Vagina (tissue), 2 donors: ENCODE results near the gene NHSL2. TPM values are rescaled to one million over a fixed set of nuclear protein-coding genes. Genes with fewer than 3 reads are reported as not detected.

ENCODE experiments used
- DNase-seq, 2 donors: peaks; one replicate each; pipeline ENCODE4 v3.0.0-alpha.2; 2017; ENCODE audit errors: extremely low spot score in 2 of 2
- H3K27ac ChIP-seq: fragments of 200-600 bp; sonication (generic); one replicate; pipeline ENCODE4 v1.5.1; 2019
- H3K27me3 ChIP-seq: fragments of 200-600 bp; sonication (generic); one replicate; pipeline ENCODE4 v1.5.1; 2019
- H3K36me3 ChIP-seq, 2 donors: fragments of 200-600 bp; sonication (generic); one replicate each; pipeline ENCODE4 v1.5.1; 2017 to 2019
- H3K4me1 ChIP-seq: fragments of 200-600 bp; sonication (generic); one replicate; pipeline ENCODE4 v1.5.1; 2019
- H3K4me3 ChIP-seq, 2 donors: fragments of 200-600 bp; sonication (generic); 1 replicate in 1 of 2; 2 replicates in 1 of 2; pipeline ENCODE4 v1.5.1; 2016 to 2019
- H3K9me3 ChIP-seq: fragments of 200-600 bp; sonication (generic); one replicate; pipeline ENCODE4 v1.5.1; 2019
- POLR2A ChIP-seq, 2 donors: fragments of 450-650 bp; IDR thresholded peaks; one replicate each; pipeline ENCODE4 v1.6.1; 2017; ENCODE audit warnings: antibody characterized with exemption in 2 of 2, mild to moderate bottlenecking in 2 of 2, moderate library complexity in 2 of 2
- POLR2AphosphoS5 ChIP-seq, 2 donors: sonication (generic); formaldehyde crosslinking; IDR thresholded peaks; one replicate each; pipeline ENCODE4 v1.9.0; 2017; ENCODE audit warnings: antibody characterized with exemption in 2 of 2, mild to moderate bottlenecking in 2 of 2, low read depth in 1 of 2; ENCODE audit not compliant: insufficient read depth in 1 of 2
- intact Hi-C: fragments of 100-400 bp; cut with DNase I; formaldehyde crosslinking; loops from one replicate; pipeline ENCODE4 v1.15.1; 2023
- total RNA-seq: library from RNA; depleted of rRNA; stranded (reverse); fragments of >200 nt; gene quantifications from one replicate; pipeline ENCODE4 v1.2.3, GENCODE V29; 2016
- TF ChIP-seq, protein P1 (sequence below), 3 experiments: fragments of 450-650 bp in 2 of 3; fragments of 200-600 bp in 1 of 3; sonication (generic) in 1 of 3; IDR thresholded peaks; one replicate each; pipeline ENCODE4 v1.5.1; 2017 to 2019; ENCODE audit warnings: antibody characterized with exemption in 3 of 3, mild to moderate bottlenecking in 2 of 3, moderate library complexity in 2 of 3

Gene NHSL2
- total RNA-seq, 1 donor from 2014 or later: 12.3 TPM

DNA sequence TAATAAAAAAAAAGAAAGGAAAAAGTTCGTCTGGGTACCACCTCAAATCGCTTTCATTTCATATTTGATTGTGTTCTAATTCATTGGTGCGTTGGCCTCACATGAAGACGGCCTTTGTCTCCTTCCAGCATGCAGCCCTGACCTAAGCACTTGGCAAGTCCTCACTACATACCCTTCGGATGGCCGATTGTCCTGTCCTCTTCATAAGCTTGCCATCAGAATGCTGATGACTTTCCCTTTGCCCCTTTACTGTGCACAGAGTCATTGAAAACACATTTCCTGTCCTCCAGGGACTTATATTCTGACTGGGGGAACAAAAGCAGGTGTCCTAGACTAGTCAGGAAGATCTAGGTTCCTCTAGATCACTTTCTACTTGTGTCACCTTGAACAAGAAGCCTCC lies 178.1 kb downstream of the NHSL2 start:
- intact Hi-C loops: no loop called here
- Histone ChIP-seq H3K4me1 (no peaks in the 10 kb centered on the region), H3K27me3 (no peaks in the 10 kb centered on the region), H3K36me3 (no peaks in the 10 kb centered on the region), H3K27ac (no peak overlapping the region), H3K4me3 (no peak overlapping the region), H3K9me3 (no peaks in the 10 kb centered on the region)
- TF ChIP-seq, protein P1, sequence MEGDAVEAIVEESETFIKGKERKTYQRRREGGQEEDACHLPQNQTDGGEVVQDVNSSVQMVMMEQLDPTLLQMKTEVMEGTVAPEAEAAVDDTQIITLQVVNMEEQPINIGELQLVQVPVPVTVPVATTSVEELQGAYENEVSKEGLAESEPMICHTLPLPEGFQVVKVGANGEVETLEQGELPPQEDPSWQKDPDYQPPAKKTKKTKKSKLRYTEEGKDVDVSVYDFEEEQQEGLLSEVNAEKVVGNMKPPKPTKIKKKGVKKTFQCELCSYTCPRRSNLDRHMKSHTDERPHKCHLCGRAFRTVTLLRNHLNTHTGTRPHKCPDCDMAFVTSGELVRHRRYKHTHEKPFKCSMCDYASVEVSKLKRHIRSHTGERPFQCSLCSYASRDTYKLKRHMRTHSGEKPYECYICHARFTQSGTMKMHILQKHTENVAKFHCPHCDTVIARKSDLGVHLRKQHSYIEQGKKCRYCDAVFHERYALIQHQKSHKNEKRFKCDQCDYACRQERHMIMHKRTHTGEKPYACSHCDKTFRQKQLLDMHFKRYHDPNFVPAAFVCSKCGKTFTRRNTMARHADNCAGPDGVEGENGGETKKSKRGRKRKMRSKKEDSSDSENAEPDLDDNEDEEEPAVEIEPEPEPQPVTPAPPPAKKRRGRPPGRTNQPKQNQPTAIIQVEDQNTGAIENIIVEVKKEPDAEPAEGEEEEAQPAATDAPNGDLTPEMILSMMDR (IDR thresholded peaks at IDR 0.05): no peak
- TF ChIP-seq POLR2A (IDR thresholded peaks at IDR 0.05): no peak
- no peak for TF ChIP-seq POLR2AphosphoS5 (IDR thresholded peaks at IDR 0.05; ENCODE audit: insufficient read depth in 1 of 2, low read depth in 1 of 2)
- no peak for DNase-seq

DNA sequence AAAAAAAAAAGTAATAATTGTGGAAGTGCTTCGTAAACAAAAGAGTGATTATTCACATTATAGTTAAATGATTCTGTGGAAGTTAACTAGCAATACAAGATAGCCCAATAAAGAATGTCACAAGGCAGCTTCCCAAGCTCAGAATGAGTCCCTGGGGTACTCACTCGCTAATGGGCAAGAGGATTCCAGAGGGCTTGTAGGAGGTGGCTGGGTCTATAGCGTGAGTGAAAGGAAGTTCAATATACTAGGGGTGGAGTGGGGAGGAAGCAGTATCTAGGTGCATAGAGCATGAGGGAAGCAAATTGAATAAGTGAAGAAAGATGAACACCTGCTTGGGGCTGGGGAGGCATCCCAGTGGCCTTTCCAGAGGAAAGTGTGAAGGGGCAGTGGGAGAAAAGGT lies 178.6 kb downstream of the NHSL2 start:
- H3K4me3 ChIP-seq: no peak overlapping the region
- H3K36me3 ChIP-seq: no peaks in the 10 kb centered on the region
- no peaks in the 10 kb centered on the region for H3K9me3 ChIP-seq
- no peaks in the 10 kb centered on the region for H3K27me3 ChIP-seq
- no peaks in the 10 kb centered on the region for H3K4me1 ChIP-seq
- intact Hi-C loops: no loop called here
- no peak overlapping the region for H3K27ac ChIP-seq
- TF ChIP-seq POLR2A (IDR thresholded peaks at IDR 0.05) (no peak), POLR2AphosphoS5 (IDR thresholded peaks at IDR 0.05; ENCODE audit: insufficient read depth in 1 of 2, low read depth in 1 of 2) (no peak)
- TF ChIP-seq, protein P1 (IDR thresholded peaks at IDR 0.05): no peak
- DNase-seq: no peak

DNA sequence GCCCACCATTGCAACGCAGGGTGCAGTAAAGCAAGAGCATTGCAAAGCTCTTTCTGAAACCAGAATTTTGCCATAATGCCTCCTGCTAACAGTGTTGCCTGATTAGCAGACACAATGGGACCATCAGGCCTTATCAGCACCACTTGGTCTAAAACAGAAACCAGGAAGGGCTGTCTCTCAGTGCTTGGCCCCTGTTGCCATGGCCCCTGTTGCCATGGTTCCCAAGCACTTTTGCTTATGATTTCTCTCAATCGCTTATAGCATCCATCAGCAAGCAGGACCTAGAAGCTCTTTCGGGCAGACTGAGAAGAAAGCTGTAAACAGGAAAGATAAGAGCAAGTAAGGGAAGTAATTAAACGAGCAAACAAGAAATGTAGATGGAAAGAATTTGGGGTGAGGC lies 184.2 kb downstream of the NHSL2 start:
- intact Hi-C loops: no loop called here
- Histone ChIP-seq H3K4me1 (no peaks in the 10 kb centered on the region), H3K27me3 (no peaks in the 10 kb centered on the region), H3K4me3 (no peak overlapping the region), H3K36me3 (no peaks in the 10 kb centered on the region), H3K27ac (no peak overlapping the region), H3K9me3 (no peaks in the 10 kb centered on the region)
- no peak for TF ChIP-seq POLR2A (IDR thresholded peaks at IDR 0.05)
- no peak for TF ChIP-seq POLR2AphosphoS5 (IDR thresholded peaks at IDR 0.05; ENCODE audit: insufficient read depth in 1 of 2, low read depth in 1 of 2)
- TF ChIP-seq, protein P1 (IDR thresholded peaks at IDR 0.05): no peak
- no peak for DNase-seq

DNA sequence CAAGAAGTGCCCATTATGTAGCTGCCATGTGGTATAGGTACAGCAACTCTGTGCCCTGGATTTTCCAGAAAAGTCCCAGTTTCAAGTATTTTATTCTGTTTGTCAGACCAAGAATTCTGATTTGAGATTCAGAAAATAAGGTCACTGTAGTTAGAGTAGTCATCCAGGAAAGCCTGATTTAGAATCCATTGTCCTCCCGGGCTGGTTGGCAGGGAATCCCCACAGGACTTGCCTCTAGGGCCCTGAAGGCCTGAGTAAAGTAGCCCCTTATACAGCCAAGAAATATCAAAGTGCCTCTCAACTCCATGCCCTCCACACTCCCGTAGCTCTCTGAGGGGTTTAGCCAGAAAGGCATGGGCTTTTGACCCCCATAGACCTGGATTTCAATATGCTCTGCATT lies 184.7 kb downstream of the NHSL2 start:
- no peaks in the 10 kb centered on the region for H3K4me1 ChIP-seq
- H3K9me3 ChIP-seq: no peaks in the 10 kb centered on the region
- no peak overlapping the region for H3K27ac ChIP-seq
- DNase-seq: no peak
- intact Hi-C loops: no loop called here
- no peak overlapping the region for H3K4me3 ChIP-seq
- no peaks in the 10 kb centered on the region for H3K36me3 ChIP-seq
- H3K27me3 ChIP-seq: no peaks in the 10 kb centered on the region
- TF ChIP-seq, protein P1 (IDR thresholded peaks at IDR 0.05): no peak
- TF ChIP-seq POLR2AphosphoS5 (IDR thresholded peaks at IDR 0.05; ENCODE audit: insufficient read depth in 1 of 2, low read depth in 1 of 2) (no peak), POLR2A (IDR thresholded peaks at IDR 0.05) (no peak)

DNA sequence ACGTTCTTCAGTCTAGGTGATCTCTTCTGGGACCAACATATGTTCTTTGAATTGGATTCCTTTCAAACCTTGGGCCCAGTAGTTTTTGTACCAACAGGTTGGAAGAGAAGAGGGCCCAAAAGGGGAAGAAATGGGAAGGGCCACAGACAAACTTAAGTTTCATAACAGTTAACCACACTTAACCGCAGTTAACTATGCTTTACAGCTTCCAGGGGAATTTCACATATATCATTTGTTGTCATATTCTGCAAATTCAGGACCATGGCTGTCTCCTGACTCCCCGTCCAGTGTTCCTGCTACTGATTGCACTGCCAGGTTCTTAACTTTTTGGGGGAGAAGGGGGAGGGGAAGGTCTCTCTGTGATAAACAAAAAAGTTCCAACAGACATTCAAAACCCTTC lies 186.5 kb downstream of the NHSL2 start:
- no peak for DNase-seq
- TF ChIP-seq POLR2A (IDR thresholded peaks at IDR 0.05) (no peak), POLR2AphosphoS5 (IDR thresholded peaks at IDR 0.05; ENCODE audit: insufficient read depth in 1 of 2, low read depth in 1 of 2) (no peak)
- TF ChIP-seq, protein P1 (IDR thresholded peaks at IDR 0.05): no peak
- H3K4me3 ChIP-seq: no peak overlapping the region
- intact Hi-C loops: no loop called here
- no peak overlapping the region for H3K27ac ChIP-seq
- no peaks in the 10 kb centered on the region for H3K9me3 ChIP-seq
- no peaks in the 10 kb centered on the region for H3K36me3 ChIP-seq
- H3K4me1 ChIP-seq: no peaks in the 10 kb centered on the region
- H3K27me3 ChIP-seq: no peaks in the 10 kb centered on the region
